DOHH2 (cell line): ENCODE measurements around the gene ELP1.
"Not testable (repeated sequence)": the region's sequence is repeated elsewhere in the genome, so short reads cannot be mapped to it uniquely, and the experiment has no call there.

Experiments used
- H3F3A ChIP-seq: fragments of 200-600 bp; sonication (generic), shearing (Covaris generic); 2 replicates; pipeline ENCODE4 v1.6.0; 2016; ENCODE audit warnings: antibody characterized with exemption, mild to moderate bottlenecking; ENCODE audit not compliant: control insufficient read depth, insufficient read depth
- H3K27ac ChIP-seq: fragments of 200-600 bp; sonication (generic); 2 replicates; pipeline ENCODE4 v1.5.1; 2014; ENCODE audit warnings: low read depth, mild to moderate bottlenecking, low read length, moderate library complexity
- H3K27me3 ChIP-seq: fragments of 200-600 bp; sonication (generic); 2 replicates; pipeline ENCODE4 v1.6.1; 2014; ENCODE audit warnings: mild to moderate bottlenecking, low read length, mixed read lengths; ENCODE audit not compliant: control insufficient read depth
- H3K36me3 ChIP-seq: fragments of 200-600 bp; sonication (generic); 2 replicates; pipeline ENCODE4 v1.6.1; 2014; ENCODE audit warnings: mild to moderate bottlenecking, low read length, moderate library complexity, mixed read lengths; ENCODE audit not compliant: control insufficient read depth
- H3K4me1 ChIP-seq: fragments of 200-600 bp; sonication (generic); 2 replicates; pipeline ENCODE4 v1.6.1; 2014; ENCODE audit warnings: mild to moderate bottlenecking, low read length, mixed read lengths; ENCODE audit not compliant: control insufficient read depth
- H3K4me2 ChIP-seq: fragments of 200-600 bp; sonication (generic); 2 replicates; pipeline ENCODE4 v1.6.0; 2014; ENCODE audit warnings: mild to moderate bottlenecking, low read length, moderate library complexity
- H3K4me3 ChIP-seq: fragments of 200-600 bp; sonication (generic); 2 replicates; pipeline ENCODE4 v1.5.1; 2014; ENCODE audit warnings: mild to moderate bottlenecking, low read length, mixed read lengths
- H3K79me2 ChIP-seq: fragments of 200-600 bp; sonication (generic); 2 replicates; pipeline ENCODE4 v1.6.1; 2014; ENCODE audit warnings: mild to moderate bottlenecking, low read length, mixed read lengths; ENCODE audit not compliant: control insufficient read depth
- H3K9me2 ChIP-seq: fragments of 200-600 bp; sonication (generic); replicated peaks from 2 replicates; pipeline ENCODE4 v1.6.1; 2014; ENCODE audit warnings: mild to moderate bottlenecking, low read length, mixed read lengths; ENCODE audit not compliant: control insufficient read depth
- H3K9me3 ChIP-seq: fragments of 200-600 bp; sonication (generic); 2 replicates; pipeline ENCODE4 v1.6.1; 2014; ENCODE audit warnings: antibody characterized with exemption, low read length, mixed read lengths; ENCODE audit not compliant: control insufficient read depth, insufficient read depth
- H4K20me1 ChIP-seq: fragments of 200-600 bp; sonication (generic); 2 replicates; pipeline ENCODE4 v1.6.0; 2014; ENCODE audit warnings: low read depth, mild to moderate bottlenecking, antibody characterized with exemption, low read length, moderate library complexity; ENCODE audit not compliant: control insufficient read depth, insufficient read depth
- CTCF ChIP-seq: fragments of 200-600 bp; sonication (generic); IDR thresholded peaks from one replicate; pipeline ENCODE4 v1.5.1; 2014; ENCODE audit warnings: antibody characterized with exemption, mild to moderate bottlenecking, low read depth, low read length; ENCODE audit not compliant: poor library complexity, severe bottlenecking
- EZH2phosphoT487 ChIP-seq: fragments of 200-600 bp; sonication (generic); IDR thresholded peaks from 2 replicates; pipeline ENCODE4 v1.6.1; 2017; ENCODE audit warnings: borderline replicate concordance, mild to moderate bottlenecking, antibody characterized with exemption, low read length, moderate library complexity, mixed read lengths

The ELP1 gene

GRCh38 chr9:108842610-108843295 lies 91.2 kb downstream of the ELP1 start:
- Histone ChIP-seq H3F3A (no peaks in the 10 kb centered on the region), H3K4me3 (no peak overlapping the region), H3K36me3 (no peaks in the 10 kb centered on the region), H3K9me2 (no peaks in the 10 kb centered on the region), H3K4me1 (no peaks in the 10 kb centered on the region), H4K20me1 (no peaks in the 10 kb centered on the region), H3K9me3 (no peaks in the 10 kb centered on the region), H3K27me3 (0 out of 2 replicates have a peak, but pooled peaks cover 3% of the 10 kb centered on the region), H3K27ac (no peak overlapping the region), H3K4me2 (no peak overlapping the region), H3K79me2 (no peaks in the 10 kb centered on the region)
- TF ChIP-seq CTCF (no peak), EZH2phosphoT487 (no peak)

- not testable (repeated sequence) for H3K27me3 ChIP-seq, H3K9me3 ChIP-seq
Measured at GRCh38 chr9:108839561-108839960, 94.4 kb downstream of the ELP1 start.

GRCh38 chr9:108838017-108838416 lies 95.9 kb downstream of the ELP1 start:
- Histone ChIP-seq H3F3A (no peaks in the 10 kb centered on the region), H3K27me3 (peaks cover 3% of the 10 kb centered on the region; the same call in 1 of the 2 replicates), H3K4me3 (no peak overlapping the region), H3K27ac (no peak overlapping the region), H3K4me2 (no peak overlapping the region), H3K9me2 (no peaks in the 10 kb centered on the region), H3K9me3 (no peaks in the 10 kb centered on the region), H3K79me2 (no peaks in the 10 kb centered on the region), H3K36me3 (no peaks in the 10 kb centered on the region), H3K4me1 (no peaks in the 10 kb centered on the region), H4K20me1 (no peaks in the 10 kb centered on the region)
- no peak for TF ChIP-seq EZH2phosphoT487

More at GRCh38 chr9:108839561-108839960, 94.4 kb downstream of the ELP1 start:
- not testable (repeated sequence) for H3K4me2 ChIP-seq, H3K9me2 ChIP-seq, H3K79me2 ChIP-seq, H3K27ac ChIP-seq, H3K4me1 ChIP-seq, H3K36me3 ChIP-seq, H4K20me1 ChIP-seq, H3K4me3 ChIP-seq, H3F3A ChIP-seq

GRCh38 chr9:108837530-108837929 lies 96.4 kb downstream of the ELP1 start:
- Histone ChIP-seq H3K36me3 (no peaks in the 10 kb centered on the region), H3K79me2 (no peaks in the 10 kb centered on the region), H3K4me1 (no peaks in the 10 kb centered on the region), H3K27ac (no peak overlapping the region), H3K4me2 (no peak overlapping the region), H3K27me3 (peaks cover 3% of the 10 kb centered on the region; the same call in 1 of the 2 replicates), H3K9me3 (no peaks in the 10 kb centered on the region), H3F3A (no peaks in the 10 kb centered on the region), H4K20me1 (no peaks in the 10 kb centered on the region), H3K4me3 (no peak overlapping the region), H3K9me2 (no peaks in the 10 kb centered on the region)
- no peak for TF ChIP-seq EZH2phosphoT487
- no peak for TF ChIP-seq CTCF
